ENCODE data around the gene SLC30A7.

DNA sequence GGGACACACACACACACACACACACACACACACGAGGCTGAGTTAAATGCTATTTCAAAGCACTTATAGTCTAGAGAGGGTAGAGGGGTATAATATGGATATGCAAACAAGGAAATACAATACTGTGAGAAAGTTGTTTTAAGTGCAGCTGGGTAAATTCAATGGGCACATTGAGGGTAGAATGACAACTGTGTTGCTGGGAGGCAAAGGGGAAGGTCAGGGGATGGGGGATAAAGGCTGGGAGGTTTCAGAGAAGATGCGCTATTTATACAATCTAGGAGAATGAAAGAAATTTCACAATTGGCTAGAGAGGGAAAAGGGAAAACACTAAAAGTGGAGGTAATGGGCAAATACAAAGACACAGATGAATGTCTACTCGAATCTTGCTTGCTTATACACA lies 20.7 kb upstream of the SLC30A7 start:
- TF ChIP-seq, protein P1, sequence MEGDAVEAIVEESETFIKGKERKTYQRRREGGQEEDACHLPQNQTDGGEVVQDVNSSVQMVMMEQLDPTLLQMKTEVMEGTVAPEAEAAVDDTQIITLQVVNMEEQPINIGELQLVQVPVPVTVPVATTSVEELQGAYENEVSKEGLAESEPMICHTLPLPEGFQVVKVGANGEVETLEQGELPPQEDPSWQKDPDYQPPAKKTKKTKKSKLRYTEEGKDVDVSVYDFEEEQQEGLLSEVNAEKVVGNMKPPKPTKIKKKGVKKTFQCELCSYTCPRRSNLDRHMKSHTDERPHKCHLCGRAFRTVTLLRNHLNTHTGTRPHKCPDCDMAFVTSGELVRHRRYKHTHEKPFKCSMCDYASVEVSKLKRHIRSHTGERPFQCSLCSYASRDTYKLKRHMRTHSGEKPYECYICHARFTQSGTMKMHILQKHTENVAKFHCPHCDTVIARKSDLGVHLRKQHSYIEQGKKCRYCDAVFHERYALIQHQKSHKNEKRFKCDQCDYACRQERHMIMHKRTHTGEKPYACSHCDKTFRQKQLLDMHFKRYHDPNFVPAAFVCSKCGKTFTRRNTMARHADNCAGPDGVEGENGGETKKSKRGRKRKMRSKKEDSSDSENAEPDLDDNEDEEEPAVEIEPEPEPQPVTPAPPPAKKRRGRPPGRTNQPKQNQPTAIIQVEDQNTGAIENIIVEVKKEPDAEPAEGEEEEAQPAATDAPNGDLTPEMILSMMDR (IDR thresholded peaks at IDR 0.05) = no peak
- no peak for TF ChIP-seq POLR2A (IDR thresholded peaks at IDR 0.05)

Measured in prostate gland (tissue), 2 donors.